Osteocyte (in vitro differentiated cells): ENCODE results near the gene MEGF10. TPM values are rescaled to one million over a fixed set of nuclear protein-coding genes. Genes with fewer than 3 reads are reported as not detected.

Source experiments
- DNase-seq: peaks from one replicate; pipeline ENCODE4 v3.0.0; 2021; ENCODE audit warnings: mixed read lengths; ENCODE audit not compliant: unreplicated experiment; ENCODE audit errors: extremely low spot score
- H3K27ac Mint-ChIP-seq: one replicate; pipeline ENCODE4 v1.8.0; 2021; ENCODE audit warnings: mild to moderate bottlenecking, mixed read lengths; ENCODE audit not compliant: unreplicated experiment
- H3K27me3 Mint-ChIP-seq: one replicate; pipeline ENCODE4 v1.8.0; 2021; ENCODE audit warnings: mixed read lengths; ENCODE audit not compliant: unreplicated experiment
- H3K36me3 Mint-ChIP-seq: one replicate; pipeline ENCODE4 v1.8.0; 2021; ENCODE audit warnings: mixed read lengths; ENCODE audit not compliant: unreplicated experiment
- H3K4me1 Mint-ChIP-seq: one replicate; pipeline ENCODE4 v1.8.0; 2021; ENCODE audit warnings: mixed read lengths; ENCODE audit not compliant: unreplicated experiment
- H3K4me3 Mint-ChIP-seq: one replicate; pipeline ENCODE4 v1.8.0; 2021; ENCODE audit warnings: mild to moderate bottlenecking, moderate library complexity, mixed read lengths; ENCODE audit not compliant: unreplicated experiment
- H3K9me3 Mint-ChIP-seq: one replicate; pipeline ENCODE4 v1.8.0; 2021; ENCODE audit warnings: mixed read lengths; ENCODE audit not compliant: unreplicated experiment
- CTCF ChIP-seq: fragments of 200-600 bp; sonication (generic); IDR thresholded peaks from 2 replicates; pipeline ENCODE4 v1.5.0; 2021; ENCODE audit warnings: antibody characterized with exemption, mild to moderate bottlenecking, moderate library complexity
- total RNA-seq: library from RNA; stranded (reverse); gene quantifications from 2 replicates; pipeline ENCODE4 v1.2.1, GENCODE V29; 2021

Gene MEGF10
- total RNA-seq, 1 donor from 2014 or later: 39.8 TPM

DNA sequence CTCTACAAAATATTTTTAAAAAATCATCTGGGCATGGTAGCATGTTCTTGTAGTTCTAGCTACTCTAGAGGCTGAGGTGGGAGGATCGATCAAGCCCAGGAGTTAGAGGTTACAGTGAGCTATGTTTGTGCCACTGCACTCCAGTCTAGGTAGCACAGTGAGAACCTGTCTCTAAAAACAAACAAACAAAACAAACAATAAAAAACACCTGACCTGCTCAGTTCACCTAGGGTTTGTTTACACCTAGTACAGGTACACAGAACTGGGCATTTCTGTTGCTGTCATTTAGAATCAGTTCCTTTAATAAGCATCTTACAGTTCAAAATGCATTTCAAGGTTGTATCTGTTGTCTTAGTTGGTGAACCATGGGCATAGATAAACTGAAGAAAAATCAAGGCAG, 95.3 kb downstream of the MEGF10 start:
- peak overlapping the region; percentile 83 for H3K27ac Mint-ChIP-seq
- DNase-seq: no peak
- peaks cover 6% of the 10 kb centered on the region for H3K9me3 Mint-ChIP-seq
- no peak for TF ChIP-seq CTCF
- H3K27me3 Mint-ChIP-seq: no peaks in the 10 kb centered on the region
- peaks cover 40% of the 10 kb centered on the region for H3K4me1 Mint-ChIP-seq
- H3K36me3 Mint-ChIP-seq: peaks cover 2% of the 10 kb centered on the region
- no peak overlapping the region for H3K4me3 Mint-ChIP-seq

- TF ChIP-seq CTCF: no peak
- peaks cover 6% of the 10 kb centered on the region for H3K9me3 Mint-ChIP-seq
- DNase-seq: no peak
- H3K4me1 Mint-ChIP-seq: peaks cover 39% of the 10 kb centered on the region
- H3K27ac Mint-ChIP-seq: peak overlapping the region; percentile 83
- no peak overlapping the region for H3K4me3 Mint-ChIP-seq
- H3K27me3 Mint-ChIP-seq: no peaks in the 10 kb centered on the region
- H3K36me3 Mint-ChIP-seq: peaks cover 2% of the 10 kb centered on the region
Observed at GRCh38 chr5:127386557-127386956, 96.0 kb downstream of the MEGF10 start.

- no peak overlapping the region for H3K27ac Mint-ChIP-seq
- H3K9me3 Mint-ChIP-seq: no peaks in the 10 kb centered on the region
- no peak overlapping the region for H3K4me3 Mint-ChIP-seq
- peaks cover 31% of the 10 kb centered on the region for H3K4me1 Mint-ChIP-seq
- H3K36me3 Mint-ChIP-seq: no peaks in the 10 kb centered on the region
- TF ChIP-seq CTCF: no peak
- no peaks in the 10 kb centered on the region for H3K27me3 Mint-ChIP-seq
- no peak for DNase-seq
Observed at GRCh38 chr5:127389601-127390000, 99.0 kb downstream of the MEGF10 start.

- no peak for TF ChIP-seq CTCF
- H3K4me1 Mint-ChIP-seq: peaks cover 3% of the 10 kb centered on the region
- H3K36me3 Mint-ChIP-seq: peaks cover 5% of the 10 kb centered on the region
- no peak for DNase-seq
- no peaks in the 10 kb centered on the region for H3K9me3 Mint-ChIP-seq
- peaks cover 2% of the 10 kb centered on the region for H3K27me3 Mint-ChIP-seq
- no peak overlapping the region for H3K4me3 Mint-ChIP-seq
- no peak overlapping the region for H3K27ac Mint-ChIP-seq
Observed at GRCh38 chr5:127392762-127393161, 102.2 kb downstream of the MEGF10 start.

DNA sequence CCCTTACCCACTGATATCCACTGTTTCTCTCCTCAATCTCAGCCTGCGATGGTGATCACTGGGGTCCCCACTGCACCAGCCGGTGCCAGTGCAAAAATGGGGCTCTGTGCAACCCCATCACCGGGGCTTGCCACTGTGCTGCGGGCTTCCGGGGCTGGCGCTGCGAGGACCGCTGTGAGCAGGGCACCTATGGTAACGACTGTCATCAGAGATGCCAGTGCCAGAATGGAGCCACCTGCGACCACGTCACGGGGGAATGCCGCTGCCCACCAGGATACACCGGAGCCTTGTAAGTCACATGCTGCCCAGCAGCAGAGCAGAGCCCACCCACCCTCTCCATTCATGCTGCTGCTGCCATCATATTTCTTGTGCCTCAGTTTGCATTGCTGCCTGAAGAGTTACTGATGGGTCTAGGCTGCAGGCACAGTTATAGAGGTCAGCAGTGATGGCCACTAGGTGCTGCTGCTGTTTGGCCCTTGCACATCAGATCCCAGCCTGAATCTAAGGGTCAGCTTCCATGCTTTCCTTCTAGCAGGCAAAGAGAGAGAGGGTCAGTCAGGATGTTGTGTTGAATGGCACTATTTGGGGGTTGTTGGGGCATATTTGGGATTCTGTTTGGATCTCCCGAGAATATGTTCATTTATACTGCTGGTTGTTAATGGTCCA, 106.0 kb downstream of the MEGF10 start:
- no peaks in the 10 kb centered on the region for H3K9me3 Mint-ChIP-seq
- H3K27me3 Mint-ChIP-seq: peaks cover 2% of the 10 kb centered on the region
- TF ChIP-seq CTCF: no peak
- peaks cover 11% of the 10 kb centered on the region for H3K36me3 Mint-ChIP-seq
- H3K4me1 Mint-ChIP-seq: peaks cover 24% of the 10 kb centered on the region
- no peak overlapping the region for H3K4me3 Mint-ChIP-seq
- DNase-seq: no peak
- no peak overlapping the region for H3K27ac Mint-ChIP-seq
